ENCODE results near the gene SLC6A20.

SLC6A20 gene, protein sequence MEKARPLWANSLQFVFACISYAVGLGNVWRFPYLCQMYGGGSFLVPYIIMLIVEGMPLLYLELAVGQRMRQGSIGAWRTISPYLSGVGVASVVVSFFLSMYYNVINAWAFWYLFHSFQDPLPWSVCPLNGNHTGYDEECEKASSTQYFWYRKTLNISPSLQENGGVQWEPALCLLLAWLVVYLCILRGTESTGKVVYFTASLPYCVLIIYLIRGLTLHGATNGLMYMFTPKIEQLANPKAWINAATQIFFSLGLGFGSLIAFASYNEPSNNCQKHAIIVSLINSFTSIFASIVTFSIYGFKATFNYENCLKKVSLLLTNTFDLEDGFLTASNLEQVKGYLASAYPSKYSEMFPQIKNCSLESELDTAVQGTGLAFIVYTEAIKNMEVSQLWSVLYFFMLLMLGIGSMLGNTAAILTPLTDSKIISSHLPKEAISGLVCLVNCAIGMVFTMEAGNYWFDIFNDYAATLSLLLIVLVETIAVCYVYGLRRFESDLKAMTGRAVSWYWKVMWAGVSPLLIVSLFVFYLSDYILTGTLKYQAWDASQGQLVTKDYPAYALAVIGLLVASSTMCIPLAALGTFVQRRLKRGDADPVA

GRCh38 chr3:45795882-45796765, at the start of gene SLC6A20:
TSS of gene SLC6A20 (minus strand) at chr3:45796536. CDS start at chr3:45796419, 117 bp downstream.
- no peak within 1 kb of the TSS for H3K27ac ChIP-seq
- TF ChIP-seq, protein P1, sequence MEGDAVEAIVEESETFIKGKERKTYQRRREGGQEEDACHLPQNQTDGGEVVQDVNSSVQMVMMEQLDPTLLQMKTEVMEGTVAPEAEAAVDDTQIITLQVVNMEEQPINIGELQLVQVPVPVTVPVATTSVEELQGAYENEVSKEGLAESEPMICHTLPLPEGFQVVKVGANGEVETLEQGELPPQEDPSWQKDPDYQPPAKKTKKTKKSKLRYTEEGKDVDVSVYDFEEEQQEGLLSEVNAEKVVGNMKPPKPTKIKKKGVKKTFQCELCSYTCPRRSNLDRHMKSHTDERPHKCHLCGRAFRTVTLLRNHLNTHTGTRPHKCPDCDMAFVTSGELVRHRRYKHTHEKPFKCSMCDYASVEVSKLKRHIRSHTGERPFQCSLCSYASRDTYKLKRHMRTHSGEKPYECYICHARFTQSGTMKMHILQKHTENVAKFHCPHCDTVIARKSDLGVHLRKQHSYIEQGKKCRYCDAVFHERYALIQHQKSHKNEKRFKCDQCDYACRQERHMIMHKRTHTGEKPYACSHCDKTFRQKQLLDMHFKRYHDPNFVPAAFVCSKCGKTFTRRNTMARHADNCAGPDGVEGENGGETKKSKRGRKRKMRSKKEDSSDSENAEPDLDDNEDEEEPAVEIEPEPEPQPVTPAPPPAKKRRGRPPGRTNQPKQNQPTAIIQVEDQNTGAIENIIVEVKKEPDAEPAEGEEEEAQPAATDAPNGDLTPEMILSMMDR (conservative IDR thresholded peaks at IDR 0.05): no peak

- H3K27ac ChIP-seq: no peak overlapping the region
- TF ChIP-seq, protein P1 (conservative IDR thresholded peaks at IDR 0.05): no peak
These were observed 48.3 kb upstream of the SLC6A20 start for GRCh38 chr3:45844616-45845015.

DNA sequence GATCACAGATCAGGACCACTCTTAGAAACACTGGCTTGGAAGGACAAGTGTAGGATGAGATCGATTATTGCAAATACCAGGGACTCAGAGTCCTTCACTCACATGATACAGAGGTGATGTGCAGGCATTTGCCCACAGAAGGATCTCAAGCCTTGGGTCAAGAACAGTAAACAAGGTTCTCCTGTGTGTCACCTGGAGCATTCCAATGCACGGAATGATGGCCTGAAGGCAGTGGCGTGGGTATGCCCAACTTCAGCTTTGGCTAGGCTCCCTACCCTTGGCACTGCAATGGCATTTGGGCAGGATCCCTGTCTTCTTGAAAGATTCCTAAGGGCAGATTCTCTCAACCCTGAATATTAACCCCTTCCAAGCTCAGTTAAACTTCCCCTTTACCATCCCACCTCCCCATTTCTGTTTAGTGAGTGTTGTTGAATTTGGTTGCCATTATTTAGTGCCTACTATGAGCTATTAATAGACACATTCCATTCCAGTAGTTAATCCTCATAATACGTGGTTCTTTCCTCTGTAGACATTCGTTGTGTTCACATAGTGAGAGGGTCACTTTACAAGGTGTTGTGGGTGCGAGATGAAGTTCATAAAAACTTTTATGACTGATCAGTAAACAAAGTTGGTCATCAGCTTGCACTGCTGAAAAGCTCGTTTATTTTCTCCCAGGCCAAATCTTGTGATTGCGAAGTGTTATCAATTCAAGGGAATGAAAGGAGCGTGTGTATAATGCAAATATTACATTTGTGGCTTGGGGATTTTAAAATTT, 46.7 kb upstream of the SLC6A20 start:
- no peak overlapping the region for H3K27ac ChIP-seq
- TF ChIP-seq, protein P1 (conservative IDR thresholded peaks at IDR 0.05): no peak

GRCh38 chr3:45841757-45842491, 45.6 kb upstream of the SLC6A20 start, which contains the start of gene LZTFL1:
TSS of gene LZTFL1 (minus strand) at chr3:45842119. CDS start at chr3:45841991, 128 bp downstream.
- H3K27ac ChIP-seq: peak within 1 kb of the TSS; percentile 52; the same call in 1 of the 2 replicates
- TF ChIP-seq, protein P1 (conservative IDR thresholded peaks at IDR 0.05): no peak

GRCh38 chr3:45841420-45841756, 45.1 kb upstream of the SLC6A20 start:
- peak overlapping the region; percentile 52; the same call in 1 of the 2 replicates for H3K27ac ChIP-seq
- TF ChIP-seq, protein P1 (conservative IDR thresholded peaks at IDR 0.05): no peak

- TF ChIP-seq, protein P1 (conservative IDR thresholded peaks at IDR 0.05): no peak
- H3K27ac ChIP-seq: no peak overlapping the region
These were observed 42.1 kb upstream of the SLC6A20 start for GRCh38 chr3:45838466-45838865.

Measured in VCaP (cell line).